Cardiac muscle cell (in vitro differentiated cells and primary cell): Measurements from ENCODE around the gene KRT84. TPM values are rescaled to one million over a fixed set of nuclear protein-coding genes. Genes with fewer than 3 reads are reported as not detected.

Experiments
- DNase-seq, 2 donors: peaks; one replicate each; pipeline versions ENCODE4 v3.0.0 to v3.0.0-alpha.2; 2010 to 2017; ENCODE audit warnings: low read depth in 1 of 2, low spot score in 1 of 2
- H3K27ac ChIP-seq: fragments of 200-600 bp; sonication (generic); 2 replicates; pipeline ENCODE4 v1.5.1; 2016
- H3K27me3 ChIP-seq: fragments of 200-600 bp; sonication (generic); 2 replicates; pipeline ENCODE4 v1.6.0; 2016; ENCODE audit warnings: control low read depth
- H3K36me3 ChIP-seq: fragments of 200-600 bp; sonication (generic); 2 replicates; pipeline ENCODE4 v1.5.1; 2016; ENCODE audit warnings: control low read depth
- H3K4me1 ChIP-seq: fragments of 200-600 bp; sonication (generic); 2 replicates; pipeline ENCODE4 v1.8.1; 2017; ENCODE audit warnings: low read depth, mild to moderate bottlenecking, mixed run types
- H3K4me3 ChIP-seq: fragments of 200-600 bp; sonication (generic); 2 replicates; pipeline ENCODE4 v1.5.1; 2016; ENCODE audit warnings: mild to moderate bottlenecking
- H3K9me3 ChIP-seq: fragments of 200-600 bp; sonication (generic); 2 replicates; pipeline ENCODE4 v1.5.1; 2017; ENCODE audit warnings: low read depth, mild to moderate bottlenecking, control low read depth
- CTCF ChIP-seq: IDR thresholded peaks from 2 replicates; pipeline ENCODE4 v1.5.1; 2012; ENCODE audit warnings: low read depth, mild to moderate bottlenecking, low read length
- polyA plus RNA-seq: library from polyadenylated mRNA; unstranded; fragments of >200 nt; fragmentation: Nextera tagmentation; extraction: Ambion mirVana; gene quantifications from 2 replicates; pipeline ENCODE4 v1.2.1, GENCODE V29; 2016
- total RNA-seq: library from RNA; depleted of rRNA; stranded (reverse); fragments of >200 nt; gene quantifications from 2 replicates; pipeline ENCODE4 v1.2.3, GENCODE V29; 2016

The KRT84 gene
- total and polyA plus RNA-seq, 2 experiments from 2014 or later = not detected

DNA sequence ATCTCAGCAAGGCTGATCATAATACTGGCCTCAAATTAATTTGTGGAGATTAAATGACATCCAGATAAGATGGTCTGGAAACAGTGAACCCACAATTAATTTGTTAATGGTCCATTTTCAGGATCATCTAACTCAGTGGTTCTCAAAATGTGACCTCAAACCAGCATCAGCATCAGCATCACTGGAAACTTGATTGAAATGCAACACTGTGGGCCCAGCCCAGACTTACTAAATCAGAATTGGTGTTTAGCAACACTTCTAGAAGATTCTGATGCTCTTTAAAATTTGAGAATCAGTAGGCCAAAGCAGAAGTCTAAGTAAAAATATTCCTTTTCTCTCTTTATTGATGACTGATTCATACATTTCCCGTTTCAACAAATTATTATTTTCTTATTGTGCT lies 31.3 kb upstream of the KRT84 start:
- Histone ChIP-seq H3K27ac (no peak overlapping the region), H3K4me3 (no peak overlapping the region), H3K4me1 (no peaks in the 10 kb centered on the region), H3K27me3 (peaks cover 25% of the 10 kb centered on the region), H3K9me3 (no peaks in the 10 kb centered on the region), H3K36me3 (no peaks in the 10 kb centered on the region)
- DNase-seq = no peak
- TF ChIP-seq CTCF = no peak

- peaks cover 25% of the 10 kb centered on the region for H3K27me3 ChIP-seq
- no peaks in the 10 kb centered on the region for H3K36me3 ChIP-seq
- peak in 1 of 2 donors; percentile 95 for DNase-seq
- H3K4me3 ChIP-seq = no peak overlapping the region
- no peak overlapping the region for H3K27ac ChIP-seq
- H3K9me3 ChIP-seq = no peaks in the 10 kb centered on the region
- TF ChIP-seq CTCF = no peak
- no peaks in the 10 kb centered on the region for H3K4me1 ChIP-seq
Observed at GRCh38 chr12:52415870-52416750, 30.7 kb upstream of the KRT84 start.

DNA sequence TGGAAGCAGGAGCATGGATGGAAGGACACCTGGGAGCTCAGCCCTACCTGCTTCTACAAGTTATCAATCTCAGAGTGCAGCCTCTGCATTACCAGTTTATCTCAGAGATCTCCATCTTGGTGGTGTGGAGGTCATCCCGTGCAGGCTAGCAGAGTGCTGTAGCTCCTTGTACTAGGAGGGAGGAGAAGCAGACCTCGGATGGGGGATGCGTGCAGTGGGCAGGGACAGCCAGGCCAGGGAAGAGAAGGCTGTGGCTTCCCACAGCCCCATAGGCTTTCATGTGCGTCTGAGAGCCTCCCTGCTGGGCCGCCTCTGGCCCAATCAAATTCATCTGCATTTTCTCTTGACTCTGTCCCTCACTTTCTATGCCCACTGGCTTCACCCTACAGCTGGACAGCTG lies 29.5 kb upstream of the KRT84 start:
- Histone ChIP-seq H3K36me3 (no peaks in the 10 kb centered on the region), H3K4me1 (no peaks in the 10 kb centered on the region), H3K4me3 (no peak overlapping the region), H3K27ac (no peak overlapping the region), H3K9me3 (no peaks in the 10 kb centered on the region), H3K27me3 (peaks cover 19% of the 10 kb centered on the region)
- TF ChIP-seq CTCF = no peak
- DNase-seq = no peak

- TF ChIP-seq CTCF = no peak
- Histone ChIP-seq H3K4me3 (no peak overlapping the region), H3K9me3 (no peaks in the 10 kb centered on the region), H3K27me3 (peaks cover 18% of the 10 kb centered on the region), H3K36me3 (no peaks in the 10 kb centered on the region), H3K27ac (no peak overlapping the region), H3K4me1 (no peaks in the 10 kb centered on the region)
- DNase-seq = no peak
Observed at GRCh38 chr12:52413782-52414345, 28.4 kb upstream of the KRT84 start.

DNA sequence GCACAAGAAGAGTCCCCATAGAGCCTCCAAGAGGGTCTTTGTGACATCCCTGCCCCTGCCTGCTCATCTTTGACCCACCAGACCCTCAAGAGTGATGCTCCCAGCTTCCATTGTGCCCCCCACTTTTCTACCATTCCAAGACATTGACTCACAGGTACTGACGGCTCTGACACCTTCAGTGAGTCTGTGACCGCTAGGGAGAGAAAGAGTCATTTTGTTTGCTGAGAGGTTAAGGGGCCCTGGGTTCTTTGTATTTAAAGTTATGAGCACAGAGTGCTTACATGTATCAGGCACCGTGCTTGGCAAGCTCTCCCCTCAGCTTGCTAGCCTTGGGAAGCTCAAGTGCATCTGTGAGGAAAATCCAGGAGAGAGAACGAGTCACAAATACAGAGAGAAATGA lies 27.8 kb upstream of the KRT84 start:
- Histone ChIP-seq H3K36me3 (no peaks in the 10 kb centered on the region), H3K4me1 (no peaks in the 10 kb centered on the region), H3K27me3 (peaks cover 16% of the 10 kb centered on the region), H3K27ac (no peak overlapping the region), H3K4me3 (no peak overlapping the region), H3K9me3 (no peaks in the 10 kb centered on the region)
- DNase-seq = no peak
- TF ChIP-seq CTCF = no peak
